CD14-positive monocyte (primary cell): Measurements from ENCODE around the gene CNTN1. TPM values are rescaled to one million over a fixed set of nuclear protein-coding genes. Genes with fewer than 3 reads are reported as not detected.

Experiments used
- DNase-seq, 3 donors: peaks; one replicate each; pipeline ENCODE4 v3.0.0-alpha.2; 2011 to 2022
- H2AFZ ChIP-seq: 2 replicates; pipeline ENCODE4 v1.6.0; 2012; ENCODE audit warnings: mild to moderate bottlenecking, low read depth, low read length, inconsistent platforms; ENCODE audit not compliant: insufficient read depth, poor library complexity, severe bottlenecking
- H3K27ac ChIP-seq, 2 donors: 1 replicate in 1 of 2; 2 replicates in 1 of 2; pipeline ENCODE4 v1.5.1; 2012 to 2013; ENCODE audit warnings: low read length in 2 of 2, control low read depth in 1 of 2, inconsistent platforms in 1 of 2, low read depth in 1 of 2, mild to moderate bottlenecking in 1 of 2
- H3K27me3 ChIP-seq, 2 donors: one replicate each; pipeline versions ENCODE4 v1.6.0 to v1.6.1; 2011 to 2013; ENCODE audit warnings: low read length in 2 of 2; ENCODE audit not compliant: control insufficient read depth in 2 of 2, insufficient read depth in 2 of 2
- H3K36me3 ChIP-seq, 2 donors: replicated peaks in 1 of 2; 1 replicate in 1 of 2; 2 replicates in 1 of 2; pipeline versions ENCODE4 v1.5.1 to v1.6.1; 2012 to 2013; ENCODE audit warnings: low read length in 2 of 2, control low read depth in 1 of 2, inconsistent platforms in 1 of 2, mild to moderate bottlenecking in 1 of 2; ENCODE audit not compliant: insufficient read depth in 2 of 2, control insufficient read depth in 1 of 2
- H3K4me1 ChIP-seq, 2 donors: 1 replicate in 1 of 2; 2 replicates in 1 of 2; pipeline versions ENCODE4 v1.5.1 to v1.6.1; 2012 to 2013; ENCODE audit warnings: low read length in 2 of 2, control low read depth in 1 of 2, inconsistent platforms in 1 of 2, mild to moderate bottlenecking in 1 of 2, moderate library complexity in 1 of 2; ENCODE audit not compliant: insufficient read depth in 2 of 2, control insufficient read depth in 1 of 2
- H3K4me2 ChIP-seq: replicated peaks from 2 replicates; pipeline ENCODE3; 2012; ENCODE audit warnings: low read length, moderate library complexity, mild to moderate bottlenecking; ENCODE audit not compliant: poor library complexity, severe bottlenecking; ENCODE audit errors: extremely low read depth
- H3K4me3 ChIP-seq, 3 experiments: fragments of 200-600 bp in 1 of 3; sonication (generic) in 1 of 3; replicated peaks in 1 of 3; 1 replicate in 2 of 3; 2 replicates in 1 of 3; pipeline ENCODE4 v1.5.1; 2011 to 2013; ENCODE audit warnings: low read length in 3 of 3, mild to moderate bottlenecking in 3 of 3, control low read depth in 2 of 3, low read depth in 2 of 3, inconsistent platforms in 1 of 3, moderate library complexity in 1 of 3
- H3K79me2 ChIP-seq: 2 replicates; pipeline ENCODE4 v1.6.0; 2012; ENCODE audit warnings: mild to moderate bottlenecking, control low read depth, inconsistent platforms, low read length, moderate library complexity; ENCODE audit not compliant: insufficient read depth
- H3K9ac ChIP-seq: 2 replicates; pipeline ENCODE4 v1.6.0; 2017; ENCODE audit warnings: low read length, mild to moderate bottlenecking; ENCODE audit not compliant: insufficient read depth, poor library complexity, severe bottlenecking
- H3K9me3 ChIP-seq, 2 donors: replicated peaks in 1 of 2; 1 replicate in 1 of 2; 2 replicates in 1 of 2; pipeline versions ENCODE4 v1.5.1 to v1.6.1; 2012 to 2013; ENCODE audit warnings: low read length in 2 of 2, control low read depth in 1 of 2; ENCODE audit not compliant: control insufficient read depth in 1 of 2, insufficient read depth in 1 of 2
- H4K20me1 ChIP-seq: 2 replicates; pipeline ENCODE4 v1.6.0; 2012; ENCODE audit warnings: mild to moderate bottlenecking, low read length, control low read depth, moderate library complexity; ENCODE audit not compliant: insufficient read depth
- H3K27ac Mint-ChIP-seq, 7 donors: one replicate each; pipeline ENCODE4 v1.8.0; 2020; ENCODE audit warnings: mild to moderate bottlenecking in 7 of 7, mixed read lengths in 7 of 7, moderate library complexity in 6 of 7, inconsistent platforms in 2 of 7
- H3K27me3 Mint-ChIP-seq, 3 donors: one replicate each; pipeline ENCODE4 v1.8.0; 2021 to 2022; ENCODE audit warnings: low read depth in 3 of 3, mild to moderate bottlenecking in 3 of 3, mixed read lengths in 3 of 3, moderate library complexity in 3 of 3, inconsistent platforms in 1 of 3
- H3K36me3 Mint-ChIP-seq, 2 donors: one replicate each; pipeline ENCODE4 v1.8.0; 2020; ENCODE audit warnings: mixed read lengths in 2 of 2, inconsistent platforms in 1 of 2, mild to moderate bottlenecking in 1 of 2
- H3K4me1 Mint-ChIP-seq: one replicate; pipeline ENCODE4 v1.8.0; 2020; ENCODE audit warnings: mild to moderate bottlenecking, mixed read lengths
- H3K4me3 Mint-ChIP-seq, 2 donors: one replicate each; pipeline ENCODE4 v1.8.0; 2020; ENCODE audit warnings: mild to moderate bottlenecking in 2 of 2, mixed read lengths in 2 of 2, moderate library complexity in 1 of 2
- H3K9me3 Mint-ChIP-seq, 7 donors: one replicate each; pipeline ENCODE4 v1.8.0; 2020 to 2022; ENCODE audit warnings: mixed read lengths in 7 of 7, mild to moderate bottlenecking in 6 of 7, moderate library complexity in 6 of 7, inconsistent platforms in 2 of 7
- CTCF ChIP-seq: fragments of 200-600 bp; IDR thresholded peaks from one replicate; pipeline ENCODE4 v1.8.0; 2022; ENCODE audit warnings: antibody characterized with exemption, mild to moderate bottlenecking
- WGBS: methylation state at CpG from one replicate; pipeline ENCODE4 v1.1.5; 2013; ENCODE audit warnings: missing lambda C conversion rate; ENCODE audit not compliant: insufficient coverage; 5-methylcytosine and 5-hydroxymethylcytosine counted together
- intact Hi-C, 2 donors: fragments of 100-400 bp; cut with micrococcal nuclease; formaldehyde crosslinking; loops; one replicate each; pipeline versions ENCODE4 v1.15.0 to v1.15.1; 2023
- polyA plus RNA-seq, 3 donors: library from polyadenylated mRNA; depleted of rRNA in 1 of 3; unstranded in 2 of 3; stranded (reverse) in 1 of 3; fragments of 300-500 nt in 2 of 3; fragments of >200 nt in 1 of 3; fragmentation: Illumina TruSeq in 2 of 3; gene quantifications; 1 replicate in 2 of 3; 2 replicates in 1 of 3; pipeline ENCODE4 v1.2.3, GENCODE V29; 2012 to 2021

CNTN1 gene
- polyA plus RNA-seq, 3 donors, result not detected

GRCh38 chr12:40645361-40645760 lies 46.9 kb upstream of the CNTN1 start:
- H3K9me3 ChIP-seq, result peaks cover 0 to 7% of the 10 kb centered on the region in 2 donors
- H3K4me3 ChIP-seq, result no peak overlapping the region
- H3K4me3 Mint-ChIP-seq, result no peak overlapping the region
- no peak overlapping the region for H3K9ac ChIP-seq
- no peak for DNase-seq
- no peak for TF ChIP-seq CTCF
- no peak overlapping the region for H2AFZ ChIP-seq
- H3K36me3 ChIP-seq, result no peaks in the 10 kb centered on the region
- no peaks in the 10 kb centered on the region for H3K4me1 ChIP-seq
- no peak overlapping the region for H3K27ac Mint-ChIP-seq
- WGBS, result 87% methylated on average over 3 of the region's 3 CpGs
- intact Hi-C loops, result no loop called here
- no peak overlapping the region for H3K4me2 ChIP-seq
- H3K36me3 Mint-ChIP-seq, result no peaks in the 10 kb centered on the region
- no peaks in the 10 kb centered on the region for H4K20me1 ChIP-seq
- peaks cover 0 to 1% (median 0%) of the 10 kb centered on the region in 3 donors for H3K27me3 Mint-ChIP-seq
- peaks cover 2 to 16% (median 12%) of the 10 kb centered on the region in 7 donors for H3K9me3 Mint-ChIP-seq
- H3K27me3 ChIP-seq, result no peaks in the 10 kb centered on the region
- no peaks in the 10 kb centered on the region for H3K4me1 Mint-ChIP-seq
- H3K27ac ChIP-seq, result no peak overlapping the region
- H3K79me2 ChIP-seq, result no peaks in the 10 kb centered on the region

GRCh38 chr12:40646456-40646855 lies 45.8 kb upstream of the CNTN1 start:
- WGBS, result no CpG with 5 or more reads among the region's 1 CpG
- TF ChIP-seq CTCF, result no peak
- no peaks in the 10 kb centered on the region for H3K79me2 ChIP-seq
- Mint-ChIP-seq H3K27me3 (peaks cover 0 to 1% (median 0%) of the 10 kb centered on the region in 3 donors), H3K4me3 (no peak overlapping the region), H3K27ac (no peak overlapping the region), H3K9me3 (peaks cover 4 to 16% (median 12%) of the 10 kb centered on the region in 7 donors), H3K4me1 (no peaks in the 10 kb centered on the region), H3K36me3 (no peaks in the 10 kb centered on the region)
- H3K27me3 ChIP-seq, result no peaks in the 10 kb centered on the region
- no peak overlapping the region for H3K4me3 ChIP-seq
- H3K9ac ChIP-seq, result no peak overlapping the region
- H3K4me2 ChIP-seq, result no peak overlapping the region
- H3K36me3 ChIP-seq, result no peaks in the 10 kb centered on the region
- intact Hi-C loops, result no loop called here
- H3K4me1 ChIP-seq, result no peaks in the 10 kb centered on the region
- H3K27ac ChIP-seq, result no peak overlapping the region
- H3K9me3 ChIP-seq, result peaks cover 0 to 12% of the 10 kb centered on the region in 2 donors
- no peak overlapping the region for H2AFZ ChIP-seq
- no peaks in the 10 kb centered on the region for H4K20me1 ChIP-seq
- no peak for DNase-seq
